Activated CD8-positive, alpha-beta memory T cell treated with anti-CD3 and anti-CD28 coated beads for 1 hour (primary cell): ENCODE measurements around the gene CEP164.
A peak's percentile ranks its signal among the peaks of the same experiment; 100 is the strongest.

Experiments used
- DNase-seq, 2 donors: peaks; one replicate each; pipeline ENCODE4 v3.0.0-alpha.2; 2020; ENCODE audit warnings: low read depth in 1 of 2; ENCODE audit errors: extremely low read depth in 1 of 2

The CEP164 gene

DNA sequence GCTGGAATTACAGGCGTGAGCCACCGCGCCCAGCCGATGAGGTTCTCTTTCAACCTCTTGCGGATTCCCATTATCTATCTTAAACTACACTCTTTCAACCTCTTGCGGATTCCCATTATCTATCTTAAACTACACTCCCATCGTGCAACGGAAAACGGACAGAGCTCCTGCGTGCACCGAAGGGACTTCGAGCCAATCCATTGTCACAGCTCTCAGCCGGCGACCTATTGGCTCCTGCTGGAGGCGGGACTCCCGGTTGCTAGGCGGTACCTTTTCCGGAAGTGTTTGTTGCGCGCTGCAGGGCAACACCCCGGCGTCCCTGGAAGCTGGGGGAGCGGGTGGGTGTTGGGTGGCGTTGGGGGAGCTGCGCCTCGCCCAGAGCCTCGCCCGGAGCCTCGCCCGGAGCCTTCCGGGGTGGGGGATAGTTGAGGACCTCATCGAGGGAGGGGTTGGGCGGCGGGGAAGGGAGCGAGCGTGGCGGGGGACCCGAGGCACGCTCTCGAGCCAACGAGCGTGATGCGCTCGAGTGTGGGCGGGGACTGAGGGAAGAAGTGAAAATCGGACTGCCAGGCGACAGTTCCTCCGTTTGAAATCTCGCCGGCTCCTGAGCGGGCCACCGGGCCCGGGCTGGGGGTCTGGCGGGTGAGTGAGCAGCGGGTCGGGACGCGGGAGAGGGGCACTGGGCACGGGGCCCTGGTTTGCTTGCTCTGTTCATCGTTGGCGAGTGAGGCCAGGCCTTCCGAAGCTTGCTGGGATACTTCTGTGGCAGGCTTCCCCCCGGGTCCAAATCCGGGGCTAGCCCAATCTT lies at the start of gene CEP164:
Gene CEP164, plus strand, starts transcription at position 288 of the 808 bp plus-strand sequence. CDS start 10,733 bp downstream, outside the sequence.
- DNase-seq: peak; percentile 86 to 87

DNA sequence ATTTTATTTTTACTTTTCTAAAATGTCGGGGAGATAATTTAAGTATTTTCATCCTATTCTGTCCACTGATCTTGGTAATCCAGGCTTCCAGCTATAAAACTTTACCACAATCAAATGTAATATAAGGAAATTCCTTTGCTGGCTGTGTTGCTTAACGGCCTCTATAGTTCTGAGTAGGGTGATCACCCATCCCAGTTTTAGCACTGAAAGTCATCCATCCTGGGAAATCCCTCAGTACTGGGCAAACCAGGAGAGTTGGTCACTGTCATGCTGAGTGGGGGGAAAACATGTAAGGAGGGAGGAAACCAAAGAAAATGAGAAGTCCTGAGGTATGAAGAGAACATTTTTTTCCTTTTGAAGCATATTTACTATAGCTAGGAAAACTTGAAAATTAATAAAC lies 49.3 kb upstream of the CEP164 start:
- no peak for DNase-seq

DNA sequence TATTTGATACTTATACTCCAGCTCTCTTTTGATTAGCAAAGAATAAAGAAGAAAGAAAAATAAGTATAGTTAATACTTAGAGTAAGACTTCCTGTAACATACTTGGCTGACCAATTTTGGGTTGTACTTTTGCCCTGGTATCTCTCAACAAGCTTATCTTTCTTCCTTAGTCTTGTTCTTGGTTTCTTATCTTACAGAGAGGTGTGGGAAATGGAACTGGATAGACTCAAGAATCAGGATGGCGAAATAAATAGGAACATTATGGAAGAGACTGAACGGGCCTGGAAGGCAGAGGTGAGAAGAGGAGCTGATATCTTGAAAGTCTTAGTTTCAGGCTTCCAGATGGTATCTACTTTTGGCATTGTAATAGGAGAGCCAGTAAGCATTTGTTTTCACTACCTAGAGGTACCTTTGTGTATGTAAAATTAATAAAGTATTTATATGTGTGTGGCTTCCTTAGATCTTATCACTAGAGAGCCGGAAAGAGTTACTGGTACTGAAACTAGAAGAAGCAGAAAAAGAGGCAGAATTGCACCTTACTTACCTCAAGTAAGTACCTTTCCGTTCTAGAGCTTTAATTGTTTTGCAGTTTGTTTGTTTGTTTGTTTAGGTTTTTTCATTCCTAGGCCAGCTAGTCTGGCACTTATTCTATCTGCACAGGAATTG lies 47.8 kb upstream of the CEP164 start:
- DNase-seq: no peak

DNA sequence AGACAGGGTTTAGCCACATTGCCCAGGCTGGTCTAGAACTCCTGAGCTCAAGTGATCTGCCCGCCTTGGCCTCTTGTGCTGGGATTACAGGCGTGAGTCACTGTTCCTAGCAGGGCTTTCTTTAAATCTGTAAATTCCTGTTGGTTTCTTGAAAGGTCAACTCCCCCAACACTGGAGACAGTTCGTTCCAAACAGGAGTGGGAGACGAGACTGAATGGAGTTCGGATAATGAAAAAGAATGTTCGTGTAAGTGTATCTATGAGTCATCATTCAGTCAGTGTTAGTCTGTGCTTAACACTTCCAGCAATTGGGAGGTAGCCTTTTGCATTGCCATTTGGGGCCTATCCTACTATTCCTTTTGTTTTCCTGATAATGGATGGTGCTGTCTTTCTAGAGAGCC lies 46.5 kb upstream of the CEP164 start:
- no peak for DNase-seq

- DNase-seq: no peak
These were observed 45.8 kb upstream of the CEP164 start for GRCh38 chr11:117281869-117282268.

GRCh38 chr11:117282956-117283355 lies 44.7 kb upstream of the CEP164 start:
- DNase-seq: no peak

DNA sequence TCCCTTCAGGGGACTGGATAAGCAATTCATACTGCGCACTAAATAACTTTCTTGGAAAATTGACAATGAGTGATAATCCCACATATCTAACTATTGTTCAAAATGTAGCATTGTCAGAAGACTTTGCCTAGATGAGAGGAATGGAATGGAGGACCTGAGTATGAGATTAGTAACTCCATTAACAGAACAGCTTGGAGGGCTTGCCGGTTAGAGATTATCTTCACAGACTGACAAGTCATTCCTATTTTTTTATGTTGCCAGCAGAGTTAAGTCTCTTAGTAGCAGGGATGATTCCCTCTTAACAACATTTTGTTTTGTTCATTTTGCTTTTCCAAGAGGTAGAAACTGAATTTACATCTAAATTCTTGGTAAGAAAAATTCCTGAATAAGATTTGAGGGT lies 43.6 kb upstream of the CEP164 start:
- DNase-seq: no peak

- no peak for DNase-seq
These were observed 41.1 kb upstream of the CEP164 start for GRCh38 chr11:117286588-117286987.

- no peak for DNase-seq
These were observed 40.0 kb upstream of the CEP164 start for GRCh38 chr11:117287668-117288067.

DNA sequence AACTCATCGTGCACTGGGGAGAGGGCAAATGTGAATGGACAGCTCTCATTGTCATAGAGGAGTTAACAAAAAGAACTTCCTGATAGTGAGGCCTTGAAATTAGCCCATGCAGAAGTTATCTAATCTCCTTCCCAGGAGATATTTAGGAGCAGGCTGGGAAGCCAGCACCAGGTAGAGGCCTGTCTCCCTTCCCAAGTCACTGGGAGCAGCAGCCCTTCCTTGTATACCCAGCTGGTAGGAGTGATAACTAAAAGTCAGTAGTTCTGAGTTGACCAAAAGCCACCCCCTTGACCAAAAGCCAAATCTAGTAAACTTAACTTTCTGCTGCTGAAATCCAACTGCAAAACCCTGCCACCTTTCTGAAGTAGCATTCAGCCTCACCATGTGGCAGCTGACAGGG lies 37.9 kb upstream of the CEP164 start:
- no peak for DNase-seq

GRCh38 chr11:117290809-117291396 lies 36.8 kb upstream of the CEP164 start, which contains the start of gene BACE1-AS:
Gene BACE1-AS, plus strand, starts transcription at chr11:117291346.
- no peak for DNase-seq

DNA sequence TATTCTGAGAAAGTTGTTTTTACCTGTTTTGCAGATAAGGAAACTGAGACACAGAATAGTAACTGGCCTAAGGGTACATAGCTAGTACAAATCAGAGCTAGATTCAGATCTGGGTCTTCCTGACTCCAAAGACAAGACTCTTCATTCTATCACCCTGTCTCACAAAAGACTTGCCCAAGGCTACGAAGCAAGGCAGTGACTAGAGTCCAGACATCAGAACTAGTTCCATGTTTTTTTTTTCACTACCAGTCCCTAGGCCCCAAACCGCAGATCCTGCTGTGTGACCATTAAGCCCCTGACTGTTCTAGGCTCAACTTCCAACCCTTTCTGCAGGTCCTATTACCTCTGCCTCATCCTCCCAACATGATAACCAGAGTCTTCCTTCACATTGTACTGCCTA lies 35.0 kb upstream of the CEP164 start:
- no peak for DNase-seq

- DNase-seq: no peak
These were observed 32.1 kb upstream of the CEP164 start for GRCh38 chr11:117295438-117296137.

DNA sequence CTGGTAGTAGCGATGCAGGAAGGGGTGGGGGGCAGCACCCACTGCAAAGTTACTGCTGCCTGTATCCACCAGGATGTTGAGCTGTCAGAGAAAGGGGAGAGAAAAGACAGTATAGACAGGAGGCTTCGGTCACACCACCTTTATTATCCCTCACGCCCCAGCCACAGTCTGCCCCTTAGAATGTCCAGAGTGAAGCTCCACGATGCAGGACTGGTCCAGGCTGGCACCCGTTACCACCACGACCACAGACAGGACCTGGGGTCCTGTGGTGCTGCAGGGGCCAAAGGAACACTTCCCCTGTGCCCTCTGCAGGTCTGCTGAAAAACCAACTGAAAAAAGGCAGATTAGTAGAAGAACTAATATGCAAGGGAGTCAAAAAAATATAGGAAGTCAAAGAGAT lies 30.8 kb upstream of the CEP164 start:
- DNase-seq: no peak

DNA sequence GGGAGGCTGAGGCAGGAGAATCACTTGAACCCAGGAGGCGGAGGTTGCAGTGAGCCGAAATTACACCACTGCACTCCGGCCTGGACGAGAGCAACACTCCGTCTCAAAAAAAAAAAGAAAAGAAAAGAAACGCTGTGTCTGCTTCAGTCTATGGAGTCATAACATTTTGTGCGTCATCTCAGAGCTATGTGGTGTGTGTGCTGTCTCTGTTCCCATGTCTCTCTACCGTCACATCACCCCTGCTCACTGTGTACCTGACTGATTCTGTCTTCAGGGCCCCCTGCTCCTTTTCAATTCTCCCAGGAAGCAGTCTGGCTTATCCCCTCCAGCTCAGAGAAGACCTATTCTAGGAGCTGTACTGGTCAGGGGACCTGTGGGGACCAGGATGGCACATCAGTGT lies 29.5 kb upstream of the CEP164 start:
- no peak for DNase-seq

- no peak for DNase-seq
These were observed 28.0 kb upstream of the CEP164 start for GRCh38 chr11:117299351-117300282.

DNA sequence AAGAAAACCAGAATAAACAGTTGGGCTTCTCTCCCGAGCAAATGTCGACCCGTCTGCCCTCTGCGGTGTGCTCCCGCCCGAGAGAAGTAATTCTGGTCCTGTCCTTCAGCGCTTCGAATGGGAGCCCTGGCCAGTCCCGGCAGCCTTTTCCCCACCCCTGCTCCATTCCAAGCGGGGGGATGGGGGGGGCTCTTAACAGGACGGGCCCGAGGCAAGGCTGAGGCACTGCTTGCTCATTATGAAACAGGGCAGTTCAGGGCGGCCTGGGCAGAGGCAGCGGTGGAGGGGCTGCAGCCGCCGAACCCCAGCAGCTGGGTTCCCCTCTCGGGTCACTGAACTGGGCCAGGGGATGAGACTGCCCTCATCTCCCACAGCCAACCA lies 27.4 kb upstream of the CEP164 start:
- DNase-seq: no peak

- DNase-seq: no peak
These were observed 26.9 kb upstream of the CEP164 start for GRCh38 chr11:117300773-117301172.

DNA sequence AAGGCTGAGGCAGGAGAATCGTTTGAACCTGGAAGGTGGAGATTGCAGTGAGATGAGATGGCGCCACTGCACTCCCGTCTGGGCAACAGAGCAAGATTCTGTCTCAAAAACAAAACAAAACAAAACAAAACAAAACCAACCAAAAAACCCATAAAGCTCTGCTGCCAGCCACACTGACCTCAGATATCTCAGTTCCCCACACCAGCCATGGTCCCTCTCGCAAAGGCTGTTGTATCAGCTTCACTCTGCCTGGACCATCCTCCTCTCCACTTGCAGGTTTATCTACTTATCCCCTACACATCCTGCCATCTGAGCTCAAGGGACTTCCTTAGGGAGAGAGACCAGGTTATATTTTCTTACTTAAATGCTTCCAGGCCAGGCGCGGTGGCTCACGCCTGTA lies 25.4 kb upstream of the CEP164 start:
- DNase-seq: no peak

DNA sequence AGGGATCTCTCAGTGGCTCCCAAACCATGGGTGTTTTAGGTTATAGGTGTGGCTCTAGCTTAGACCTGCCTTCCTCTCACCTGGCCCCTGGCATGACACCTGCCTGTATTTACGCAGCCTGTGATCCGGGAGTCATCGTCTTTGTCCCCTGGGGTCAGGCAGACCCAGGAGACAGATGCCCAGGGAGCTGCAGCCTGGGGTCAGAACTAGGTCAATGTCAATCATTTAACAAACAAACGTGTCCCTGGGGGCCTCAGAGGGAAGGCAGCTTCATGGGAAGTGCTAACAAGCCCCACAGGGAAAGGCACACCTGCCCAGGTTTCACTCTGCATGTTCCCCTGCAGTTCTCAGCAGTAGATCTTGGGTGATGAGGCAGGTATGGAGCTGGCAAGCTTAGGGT lies 24.6 kb upstream of the CEP164 start:
- DNase-seq: no peak
